GM12875 (cell line): ENCODE results near the gene KMT2A.
"Not testable (repeated sequence)": the region's sequence is repeated elsewhere in the genome, so short reads cannot be mapped to it uniquely, and the experiment has no call there.

Experiments
- H3K4me3 ChIP-seq: one replicate; pipeline ENCODE4 v1.5.1; 2011; ENCODE audit warnings: low read depth, low read length, control low read depth
- TF ChIP-seq, protein P1 (sequence below): IDR thresholded peaks from 2 replicates; pipeline ENCODE4 v1.5.1; 2011; ENCODE audit warnings: low read depth, mild to moderate bottlenecking, control low read depth, inconsistent platforms, low read length, moderate library complexity, borderline replicate concordance; ENCODE audit not compliant: insufficient read depth

Gene KMT2A

GRCh38 chr11:118471030-118471429 is 34.7 kb downstream of the KMT2A start:
- TF ChIP-seq, protein P1, sequence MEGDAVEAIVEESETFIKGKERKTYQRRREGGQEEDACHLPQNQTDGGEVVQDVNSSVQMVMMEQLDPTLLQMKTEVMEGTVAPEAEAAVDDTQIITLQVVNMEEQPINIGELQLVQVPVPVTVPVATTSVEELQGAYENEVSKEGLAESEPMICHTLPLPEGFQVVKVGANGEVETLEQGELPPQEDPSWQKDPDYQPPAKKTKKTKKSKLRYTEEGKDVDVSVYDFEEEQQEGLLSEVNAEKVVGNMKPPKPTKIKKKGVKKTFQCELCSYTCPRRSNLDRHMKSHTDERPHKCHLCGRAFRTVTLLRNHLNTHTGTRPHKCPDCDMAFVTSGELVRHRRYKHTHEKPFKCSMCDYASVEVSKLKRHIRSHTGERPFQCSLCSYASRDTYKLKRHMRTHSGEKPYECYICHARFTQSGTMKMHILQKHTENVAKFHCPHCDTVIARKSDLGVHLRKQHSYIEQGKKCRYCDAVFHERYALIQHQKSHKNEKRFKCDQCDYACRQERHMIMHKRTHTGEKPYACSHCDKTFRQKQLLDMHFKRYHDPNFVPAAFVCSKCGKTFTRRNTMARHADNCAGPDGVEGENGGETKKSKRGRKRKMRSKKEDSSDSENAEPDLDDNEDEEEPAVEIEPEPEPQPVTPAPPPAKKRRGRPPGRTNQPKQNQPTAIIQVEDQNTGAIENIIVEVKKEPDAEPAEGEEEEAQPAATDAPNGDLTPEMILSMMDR, result no peak
- H3K4me3 ChIP-seq, result no peak overlapping the region

- TF ChIP-seq, protein P1, result no peak
- no peak overlapping the region for H3K4me3 ChIP-seq
Measured at GRCh38 chr11:118473537-118473936, 37.2 kb downstream of the KMT2A start.

- TF ChIP-seq, protein P1, result no peak
Measured at GRCh38 chr11:118476676-118477075, 40.4 kb downstream of the KMT2A start.

GRCh38 chr11:118481238-118481637 is 44.9 kb downstream of the KMT2A start:
- not testable (repeated sequence) for H3K4me3 ChIP-seq

More at GRCh38 chr11:118476676-118477075, 40.4 kb downstream of the KMT2A start:
- no peak overlapping the region for H3K4me3 ChIP-seq

- TF ChIP-seq, protein P1, result no peak
- no peak overlapping the region for H3K4me3 ChIP-seq
Measured at GRCh38 chr11:118484405-118484804, 48.1 kb downstream of the KMT2A start.

- TF ChIP-seq, protein P1, result no peak
- H3K4me3 ChIP-seq, result no peak overlapping the region
Measured at GRCh38 chr11:118485273-118485672, 49.0 kb downstream of the KMT2A start.

- no peak overlapping the region for H3K4me3 ChIP-seq
- TF ChIP-seq, protein P1, result peak; percentile 63
Measured at GRCh38 chr11:118488480-118489109, 52.3 kb downstream of the KMT2A start.
